ENCODE measurements around the gene L3MBTL2. TPM values are rescaled to one million over a fixed set of nuclear protein-coding genes. Genes with fewer than 3 reads are reported as not detected.

L3MBTL2 gene
- total RNA-seq, 1 experiment from 2014 or later, result 31.9 TPM

DNA sequence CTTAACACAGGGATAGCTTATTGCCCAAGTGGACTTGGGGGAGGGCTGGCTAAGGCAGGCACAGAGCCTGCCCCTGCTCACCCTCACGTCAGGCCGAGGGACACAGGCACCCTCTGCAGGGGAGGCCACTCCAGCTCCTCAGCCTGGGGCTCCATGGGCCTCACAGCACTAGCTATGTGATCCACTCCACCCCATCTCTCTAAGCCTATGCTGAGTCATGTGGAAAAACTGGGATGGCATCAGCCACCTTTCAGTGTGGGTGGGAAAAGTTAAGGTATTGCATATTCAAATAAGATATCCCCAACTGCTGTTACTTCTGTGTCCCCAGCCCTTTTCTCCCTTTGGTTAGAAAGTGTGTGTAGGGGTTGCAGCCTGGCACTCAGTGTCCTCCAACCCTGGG lies 58.6 kb downstream of the L3MBTL2 start:
- H3K4me1 ChIP-seq (ENCODE audit: insufficient read depth, low read length, poor library complexity, severe bottlenecking), result no peaks in the 10 kb centered on the region
- no peak overlapping the region for H3K4me3 ChIP-seq (ENCODE audit: low read depth, low read length, poor library complexity, severe bottlenecking)
- intact Hi-C loops (cut with micrococcal nuclease; ENCODE audit: unreplicated experiment), result no loop called here
- BruUV-seq (replicated peaks), result no TSS peak
- DNase-seq (ENCODE audit: low spot score), result no peak
- ChIA-PET CTCF (no interaction called here), POLR2A (ENCODE audit: low non-redundant PET) (no interaction called here)
- peaks cover 91% of the 10 kb centered on the region for H3K36me3 ChIP-seq (ENCODE audit: insufficient read depth, low read length, poor library complexity, severe bottlenecking)
- no peaks in the 10 kb centered on the region for H3K9me3 ChIP-seq (ENCODE audit: low read depth, low read length, poor library complexity, severe bottlenecking)
- no peak for TF ChIP-seq EZH2 (IDR thresholded peaks at IDR 0.05; ENCODE audit: borderline replicate concordance, low read depth, low read length, poor library complexity, severe bottlenecking)
- TF ChIP-seq, protein P1, sequence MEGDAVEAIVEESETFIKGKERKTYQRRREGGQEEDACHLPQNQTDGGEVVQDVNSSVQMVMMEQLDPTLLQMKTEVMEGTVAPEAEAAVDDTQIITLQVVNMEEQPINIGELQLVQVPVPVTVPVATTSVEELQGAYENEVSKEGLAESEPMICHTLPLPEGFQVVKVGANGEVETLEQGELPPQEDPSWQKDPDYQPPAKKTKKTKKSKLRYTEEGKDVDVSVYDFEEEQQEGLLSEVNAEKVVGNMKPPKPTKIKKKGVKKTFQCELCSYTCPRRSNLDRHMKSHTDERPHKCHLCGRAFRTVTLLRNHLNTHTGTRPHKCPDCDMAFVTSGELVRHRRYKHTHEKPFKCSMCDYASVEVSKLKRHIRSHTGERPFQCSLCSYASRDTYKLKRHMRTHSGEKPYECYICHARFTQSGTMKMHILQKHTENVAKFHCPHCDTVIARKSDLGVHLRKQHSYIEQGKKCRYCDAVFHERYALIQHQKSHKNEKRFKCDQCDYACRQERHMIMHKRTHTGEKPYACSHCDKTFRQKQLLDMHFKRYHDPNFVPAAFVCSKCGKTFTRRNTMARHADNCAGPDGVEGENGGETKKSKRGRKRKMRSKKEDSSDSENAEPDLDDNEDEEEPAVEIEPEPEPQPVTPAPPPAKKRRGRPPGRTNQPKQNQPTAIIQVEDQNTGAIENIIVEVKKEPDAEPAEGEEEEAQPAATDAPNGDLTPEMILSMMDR (conservative IDR thresholded peaks at IDR 0.05; ENCODE audit: low read depth, low read length), result no peak
- H3K27me3 ChIP-seq (replicated peaks; ENCODE audit: insufficient read depth, low read depth, low read length, poor library complexity), result no peaks in the 10 kb centered on the region
- peak overlapping the region; percentile 47 for H3K27ac ChIP-seq (ENCODE audit: low read depth, low read length, poor library complexity, severe bottlenecking)

DNA sequence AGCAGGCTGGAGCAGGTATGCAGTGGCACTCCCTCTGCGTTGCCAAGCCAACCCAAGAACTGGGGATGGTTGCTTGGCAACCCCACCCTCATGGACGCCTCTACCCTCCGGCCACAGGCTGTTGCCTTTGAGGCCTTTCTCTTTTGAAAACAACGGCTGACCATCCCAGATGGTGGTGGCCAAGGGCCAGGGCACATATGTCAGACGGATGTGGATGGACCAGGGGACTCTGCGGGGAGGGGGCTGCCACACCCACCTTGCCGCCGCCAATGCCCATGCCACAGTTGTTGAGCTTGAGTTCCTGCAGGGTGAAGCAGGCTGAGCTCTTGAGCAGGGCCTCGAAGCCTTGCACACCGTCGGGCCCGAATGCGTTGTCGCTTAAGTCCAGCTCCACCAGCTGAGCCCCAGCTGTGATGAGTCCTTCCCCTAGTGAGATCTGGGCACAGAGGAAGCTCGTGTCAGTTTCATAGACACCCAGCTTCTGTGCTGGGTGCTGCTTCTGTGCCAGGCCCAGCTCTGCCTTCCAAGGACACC lies 59.4 kb downstream of the L3MBTL2 start:
- TF ChIP-seq, protein P1 (conservative IDR thresholded peaks at IDR 0.05; ENCODE audit: low read depth, low read length), result no peak
- Histone ChIP-seq H3K27me3 (replicated peaks; ENCODE audit: insufficient read depth, low read depth, low read length, poor library complexity) (no peaks in the 10 kb centered on the region), H3K4me3 (ENCODE audit: low read depth, low read length, poor library complexity, severe bottlenecking) (no peak overlapping the region), H3K9me3 (ENCODE audit: low read depth, low read length, poor library complexity, severe bottlenecking) (no peaks in the 10 kb centered on the region), H3K4me1 (ENCODE audit: insufficient read depth, low read length, poor library complexity, severe bottlenecking) (no peaks in the 10 kb centered on the region), H3K27ac (ENCODE audit: low read depth, low read length, poor library complexity, severe bottlenecking) (no peak overlapping the region), H3K36me3 (ENCODE audit: insufficient read depth, low read length, poor library complexity, severe bottlenecking) (peaks cover 91% of the 10 kb centered on the region)
- BruUV-seq (replicated peaks), result no TSS peak
- DNase-seq (ENCODE audit: low spot score), result no peak
- POLR2A ChIA-PET (ENCODE audit: low non-redundant PET), result no interaction called here
- CTCF ChIA-PET, result no interaction called here
- intact Hi-C loops (cut with micrococcal nuclease; ENCODE audit: unreplicated experiment), result no loop called here

DNA sequence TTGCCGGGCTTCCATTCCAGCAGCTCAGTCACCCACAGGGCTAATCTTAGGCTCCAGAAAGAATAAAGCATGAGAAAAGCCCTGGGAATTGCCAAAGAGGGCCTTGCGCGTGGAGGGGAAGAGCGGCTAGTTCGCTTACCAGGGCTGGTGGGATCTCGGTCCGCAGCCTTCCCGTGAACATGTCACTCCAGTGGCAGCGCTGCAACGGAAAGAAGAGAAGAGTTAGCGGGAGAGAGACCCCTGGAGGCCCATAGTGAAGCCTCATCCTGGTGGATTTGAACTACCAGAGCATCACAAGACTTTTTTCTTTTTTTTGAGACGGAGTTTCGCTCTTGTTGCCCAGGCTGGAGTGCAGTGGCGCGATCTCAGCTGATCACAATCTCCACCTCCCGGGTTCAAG lies 62.8 kb downstream of the L3MBTL2 start:
- no peak for DNase-seq (ENCODE audit: low spot score)
- intact Hi-C loops (cut with micrococcal nuclease; ENCODE audit: unreplicated experiment), result no loop called here
- no TSS peak for BruUV-seq (replicated peaks)
- Histone ChIP-seq H3K9me3 (ENCODE audit: low read depth, low read length, poor library complexity, severe bottlenecking) (no peaks in the 10 kb centered on the region), H3K36me3 (ENCODE audit: insufficient read depth, low read length, poor library complexity, severe bottlenecking) (peaks cover 86% of the 10 kb centered on the region), H3K27me3 (replicated peaks; ENCODE audit: insufficient read depth, low read depth, low read length, poor library complexity) (no peaks in the 10 kb centered on the region), H3K4me1 (ENCODE audit: insufficient read depth, low read length, poor library complexity, severe bottlenecking) (no peaks in the 10 kb centered on the region), H3K4me3 (ENCODE audit: low read depth, low read length, poor library complexity, severe bottlenecking) (no peak overlapping the region), H3K27ac (ENCODE audit: low read depth, low read length, poor library complexity, severe bottlenecking) (no peak overlapping the region)
- TF ChIP-seq, protein P1 (conservative IDR thresholded peaks at IDR 0.05; ENCODE audit: low read depth, low read length), result no peak
- TF ChIP-seq EZH2 (IDR thresholded peaks at IDR 0.05; ENCODE audit: borderline replicate concordance, low read depth, low read length, poor library complexity, severe bottlenecking), result no peak
- ChIA-PET CTCF (no interaction called here), POLR2A (ENCODE audit: low non-redundant PET) (no interaction called here)

All from A673 (cell line).